ENCODE measurements around the gene LAX1. TPM values are rescaled to one million over a fixed set of nuclear protein-coding genes. Genes with fewer than 3 reads are reported as not detected.
"Not testable (repeated sequence)": the region's sequence is repeated elsewhere in the genome, so short reads cannot be mapped to it uniquely, and the experiment has no call there.

Gene LAX1
- polyA plus RNA-seq, 1 donor from 2014 or later = not detected

DNA sequence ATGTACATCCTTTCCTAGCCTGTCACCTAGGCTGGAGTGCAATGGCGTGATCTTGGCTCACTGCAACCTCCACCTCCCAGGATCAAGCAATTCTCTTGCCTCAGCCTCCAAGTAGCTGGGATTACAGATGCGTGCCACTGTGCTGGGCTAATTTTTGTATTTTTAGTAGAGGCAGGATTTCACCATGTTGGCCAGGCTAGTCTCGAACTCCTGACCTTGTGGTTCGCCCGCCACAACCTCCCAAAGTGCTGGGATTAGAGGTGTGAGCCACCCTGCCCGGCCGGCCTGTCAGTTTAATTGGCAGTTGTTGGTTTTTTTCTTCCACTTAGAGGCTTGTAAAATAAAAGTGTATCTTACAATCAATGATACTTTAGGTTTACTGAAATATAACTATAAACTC lies 28.6 kb downstream of the LAX1 start:
- not testable (repeated sequence) for H4K20me1 ChIP-seq (ENCODE audit: insufficient read depth); H3K9ac ChIP-seq (ENCODE audit: low read length); H3K4me2 ChIP-seq (ENCODE audit: low read length); H3K4me3 ChIP-seq (ENCODE audit: low read length); H3K36me3 ChIP-seq (ENCODE audit: insufficient read depth, low read length); H3K9me3 ChIP-seq (ENCODE audit: low read length); H3K9me2 ChIP-seq (ENCODE audit: insufficient read depth, low read length); H2AFZ ChIP-seq (ENCODE audit: low read depth, low read length); H3K27me3 ChIP-seq (ENCODE audit: insufficient read depth, low read depth, low read length); H3F3A ChIP-seq (ENCODE audit: insufficient read depth, low read length, poor library complexity, severe bottlenecking); H3K27ac ChIP-seq (ENCODE audit: low read length)
- peaks cover 25% of the 10 kb centered on the region for H3K79me2 ChIP-seq (replicated peaks; ENCODE audit: insufficient read depth, low read length)

DNA sequence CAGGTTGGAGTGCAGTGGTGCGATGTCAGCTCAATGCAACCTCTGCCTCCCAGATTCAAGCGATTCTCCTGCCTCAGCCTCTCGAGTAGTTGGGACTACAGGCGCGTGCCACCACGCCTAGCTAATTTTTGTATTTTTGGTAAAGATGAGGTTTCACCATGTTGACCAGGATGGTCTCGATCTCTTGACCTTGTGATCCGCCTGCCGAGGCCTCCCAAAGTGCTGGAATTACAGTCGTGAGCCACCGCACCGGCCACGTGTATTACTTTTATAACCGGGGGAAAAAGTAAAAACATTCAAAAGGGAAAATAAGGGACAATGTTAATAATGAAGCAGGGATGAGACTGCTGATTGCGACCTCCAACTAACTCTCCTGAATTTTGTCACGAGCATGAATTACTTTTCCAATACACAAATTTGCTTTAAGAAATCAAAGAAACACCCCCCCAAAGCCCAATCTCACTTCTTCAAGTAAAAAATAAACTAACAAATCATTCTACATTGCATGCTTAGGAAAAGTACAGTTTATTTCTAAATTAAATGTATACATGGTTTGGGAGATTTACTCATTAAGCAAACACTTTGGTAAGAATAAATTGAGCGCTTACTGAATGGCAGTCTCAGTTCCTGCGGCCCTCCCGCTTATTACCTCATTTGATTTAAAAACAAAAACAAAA lies 29.9 kb downstream of the LAX1 start:
- peaks cover 23% of the 10 kb centered on the region for H3K36me3 ChIP-seq (ENCODE audit: insufficient read depth, low read length)
- peak overlapping the region; percentile 72 for H3K4me3 ChIP-seq (ENCODE audit: low read length)
- H3K9me3 ChIP-seq (ENCODE audit: low read length) = no peaks in the 10 kb centered on the region
- H2AFZ ChIP-seq (ENCODE audit: low read depth, low read length) = peak overlapping the region; percentile 89
- H3K9ac ChIP-seq (ENCODE audit: low read length) = peak overlapping the region; percentile 91
- peaks cover 39% of the 10 kb centered on the region for H3K79me2 ChIP-seq (replicated peaks; ENCODE audit: insufficient read depth, low read length)
- H3K27ac ChIP-seq (ENCODE audit: low read length) = peak overlapping the region; percentile 97
- peak overlapping the region; percentile 79 for H3K4me2 ChIP-seq (ENCODE audit: low read length)
- no peaks in the 10 kb centered on the region for H4K20me1 ChIP-seq (ENCODE audit: insufficient read depth)
- H3K9me2 ChIP-seq (ENCODE audit: insufficient read depth, low read length) = no peaks in the 10 kb centered on the region
- TF ChIP-seq, protein P1, sequence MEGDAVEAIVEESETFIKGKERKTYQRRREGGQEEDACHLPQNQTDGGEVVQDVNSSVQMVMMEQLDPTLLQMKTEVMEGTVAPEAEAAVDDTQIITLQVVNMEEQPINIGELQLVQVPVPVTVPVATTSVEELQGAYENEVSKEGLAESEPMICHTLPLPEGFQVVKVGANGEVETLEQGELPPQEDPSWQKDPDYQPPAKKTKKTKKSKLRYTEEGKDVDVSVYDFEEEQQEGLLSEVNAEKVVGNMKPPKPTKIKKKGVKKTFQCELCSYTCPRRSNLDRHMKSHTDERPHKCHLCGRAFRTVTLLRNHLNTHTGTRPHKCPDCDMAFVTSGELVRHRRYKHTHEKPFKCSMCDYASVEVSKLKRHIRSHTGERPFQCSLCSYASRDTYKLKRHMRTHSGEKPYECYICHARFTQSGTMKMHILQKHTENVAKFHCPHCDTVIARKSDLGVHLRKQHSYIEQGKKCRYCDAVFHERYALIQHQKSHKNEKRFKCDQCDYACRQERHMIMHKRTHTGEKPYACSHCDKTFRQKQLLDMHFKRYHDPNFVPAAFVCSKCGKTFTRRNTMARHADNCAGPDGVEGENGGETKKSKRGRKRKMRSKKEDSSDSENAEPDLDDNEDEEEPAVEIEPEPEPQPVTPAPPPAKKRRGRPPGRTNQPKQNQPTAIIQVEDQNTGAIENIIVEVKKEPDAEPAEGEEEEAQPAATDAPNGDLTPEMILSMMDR (IDR thresholded peaks at IDR 0.05; ENCODE audit: poor library complexity, severe bottlenecking) = no peak
- TF ChIP-seq RAD21 (conservative IDR thresholded peaks at IDR 0.05) (no peak), POLR2AphosphoS5 (IDR thresholded peaks at IDR 0.05) (no peak), MXI1 (conservative IDR thresholded peaks at IDR 0.05; ENCODE audit: poor library complexity, severe bottlenecking) (no peak), EZH2 (IDR thresholded peaks at IDR 0.05; ENCODE audit: borderline replicate concordance, insufficient read depth, low read length, poor library complexity, severe bottlenecking) (no peak), EP300 (conservative IDR thresholded peaks at IDR 0.05; ENCODE audit: poor library complexity, severe bottlenecking) (no peak), SMC3 (conservative IDR thresholded peaks at IDR 0.05; ENCODE audit: poor library complexity) (no peak), TAF1 (IDR thresholded peaks at IDR 0.05; ENCODE audit: low read depth) (no peak)
- TF ChIP-seq, protein P2, sequence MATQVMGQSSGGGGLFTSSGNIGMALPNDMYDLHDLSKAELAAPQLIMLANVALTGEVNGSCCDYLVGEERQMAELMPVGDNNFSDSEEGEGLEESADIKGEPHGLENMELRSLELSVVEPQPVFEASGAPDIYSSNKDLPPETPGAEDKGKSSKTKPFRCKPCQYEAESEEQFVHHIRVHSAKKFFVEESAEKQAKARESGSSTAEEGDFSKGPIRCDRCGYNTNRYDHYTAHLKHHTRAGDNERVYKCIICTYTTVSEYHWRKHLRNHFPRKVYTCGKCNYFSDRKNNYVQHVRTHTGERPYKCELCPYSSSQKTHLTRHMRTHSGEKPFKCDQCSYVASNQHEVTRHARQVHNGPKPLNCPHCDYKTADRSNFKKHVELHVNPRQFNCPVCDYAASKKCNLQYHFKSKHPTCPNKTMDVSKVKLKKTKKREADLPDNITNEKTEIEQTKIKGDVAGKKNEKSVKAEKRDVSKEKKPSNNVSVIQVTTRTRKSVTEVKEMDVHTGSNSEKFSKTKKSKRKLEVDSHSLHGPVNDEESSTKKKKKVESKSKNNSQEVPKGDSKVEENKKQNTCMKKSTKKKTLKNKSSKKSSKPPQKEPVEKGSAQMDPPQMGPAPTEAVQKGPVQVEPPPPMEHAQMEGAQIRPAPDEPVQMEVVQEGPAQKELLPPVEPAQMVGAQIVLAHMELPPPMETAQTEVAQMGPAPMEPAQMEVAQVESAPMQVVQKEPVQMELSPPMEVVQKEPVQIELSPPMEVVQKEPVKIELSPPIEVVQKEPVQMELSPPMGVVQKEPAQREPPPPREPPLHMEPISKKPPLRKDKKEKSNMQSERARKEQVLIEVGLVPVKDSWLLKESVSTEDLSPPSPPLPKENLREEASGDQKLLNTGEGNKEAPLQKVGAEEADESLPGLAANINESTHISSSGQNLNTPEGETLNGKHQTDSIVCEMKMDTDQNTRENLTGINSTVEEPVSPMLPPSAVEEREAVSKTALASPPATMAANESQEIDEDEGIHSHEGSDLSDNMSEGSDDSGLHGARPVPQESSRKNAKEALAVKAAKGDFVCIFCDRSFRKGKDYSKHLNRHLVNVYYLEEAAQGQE (IDR thresholded peaks at IDR 0.05; ENCODE audit: borderline replicate concordance) = no peak
- H3K27me3 ChIP-seq (ENCODE audit: insufficient read depth, low read depth, low read length) = no peaks in the 10 kb centered on the region
- H3F3A ChIP-seq (ENCODE audit: insufficient read depth, low read length, poor library complexity, severe bottlenecking) = no peaks in the 10 kb centered on the region

Data from neural cell (in vitro differentiated cells).